DMS79 (cell line): ENCODE measurements around the gene AADACL2.

Source experiments
- DNase-seq: peaks from one replicate; lab custom pipeline; 2025; lab: John Stamatoyannopoulos, UW

Gene AADACL2

DNA sequence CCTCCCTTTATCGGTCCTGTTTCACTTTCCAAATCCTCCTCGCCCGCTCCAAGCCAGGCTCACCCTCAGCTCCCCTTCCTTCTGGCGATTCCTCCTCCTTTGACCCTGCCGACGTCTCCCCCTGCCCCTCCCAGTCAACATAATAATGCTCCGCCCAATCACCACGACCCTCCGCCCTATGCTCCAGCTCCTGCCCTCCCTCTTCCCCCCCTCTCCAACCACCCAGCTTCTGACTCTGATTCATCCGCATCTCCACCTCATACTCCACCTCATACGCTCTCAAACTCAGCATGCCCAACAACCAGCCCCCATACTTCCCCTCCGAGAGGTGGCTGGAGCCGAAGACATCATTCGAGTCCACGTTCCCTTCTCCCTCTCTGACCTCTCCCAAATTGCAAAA is 73.1 kb downstream of the AADACL2 start:
- no peak for DNase-seq
